Stromal cell of bone marrow (primary cell): Measurements from ENCODE around the gene RBM25.
A peak's percentile ranks its signal among the peaks of the same experiment; 100 is the strongest.

Experiments used
- DNase-seq: peaks from one replicate; pipeline ENCODE4 v3.0.0-alpha.2; 2012; ENCODE audit warnings: low read depth

Gene RBM25

GRCh38 chr14:73102806-73103497 is 44.6 kb downstream of the RBM25 start:
- no peak for DNase-seq

GRCh38 chr14:73105050-73105449 is 46.7 kb downstream of the RBM25 start:
- DNase-seq = no peak

DNA sequence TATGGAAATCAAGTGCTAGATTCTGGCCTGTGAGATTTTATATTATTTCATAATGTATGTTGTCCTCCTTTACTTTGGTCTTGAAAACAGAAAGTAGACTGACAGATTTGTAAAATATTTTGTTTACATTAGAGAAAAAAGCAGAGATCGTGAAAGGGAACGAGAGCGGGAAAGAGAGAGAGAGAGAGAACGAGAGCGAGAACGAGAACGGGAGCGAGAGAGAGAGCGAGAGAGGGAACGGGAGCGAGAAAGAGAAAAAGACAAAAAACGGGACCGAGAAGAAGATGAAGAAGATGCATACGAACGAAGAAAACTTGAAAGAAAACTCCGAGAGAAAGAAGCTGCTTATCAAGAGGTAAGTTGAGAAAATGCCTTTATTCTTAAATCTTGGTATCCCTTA is 47.4 kb downstream of the RBM25 start:
- no peak for DNase-seq

DNA sequence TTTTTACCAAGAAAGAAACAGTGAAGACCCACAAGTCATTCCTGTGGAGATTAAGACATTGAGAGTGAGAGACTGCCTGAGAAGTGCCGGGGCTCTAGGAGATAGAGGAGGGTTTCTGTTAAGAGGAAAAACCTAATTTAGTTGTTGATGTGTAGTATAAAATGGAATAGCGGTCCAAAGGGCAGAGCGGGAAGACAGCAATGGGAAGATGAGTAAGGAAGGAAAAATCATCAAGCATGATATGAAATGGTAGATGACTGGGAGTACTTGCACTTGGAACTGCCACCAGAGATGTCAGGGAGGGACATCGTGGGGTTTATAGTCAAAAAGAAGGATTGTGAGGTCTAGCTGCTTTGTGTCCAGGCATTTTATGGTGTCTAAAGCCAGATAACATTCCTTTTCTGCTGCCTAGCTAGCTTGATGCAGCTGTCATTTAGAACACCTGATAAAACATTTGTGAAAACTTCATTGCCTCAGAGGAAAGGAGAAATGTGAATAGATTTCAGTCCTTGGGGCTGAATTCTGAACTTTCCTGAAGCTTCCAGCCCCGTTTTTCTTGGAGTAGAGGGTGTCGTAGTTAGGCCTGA is 57.8 kb downstream of the RBM25 start:
- no peak for DNase-seq

DNA sequence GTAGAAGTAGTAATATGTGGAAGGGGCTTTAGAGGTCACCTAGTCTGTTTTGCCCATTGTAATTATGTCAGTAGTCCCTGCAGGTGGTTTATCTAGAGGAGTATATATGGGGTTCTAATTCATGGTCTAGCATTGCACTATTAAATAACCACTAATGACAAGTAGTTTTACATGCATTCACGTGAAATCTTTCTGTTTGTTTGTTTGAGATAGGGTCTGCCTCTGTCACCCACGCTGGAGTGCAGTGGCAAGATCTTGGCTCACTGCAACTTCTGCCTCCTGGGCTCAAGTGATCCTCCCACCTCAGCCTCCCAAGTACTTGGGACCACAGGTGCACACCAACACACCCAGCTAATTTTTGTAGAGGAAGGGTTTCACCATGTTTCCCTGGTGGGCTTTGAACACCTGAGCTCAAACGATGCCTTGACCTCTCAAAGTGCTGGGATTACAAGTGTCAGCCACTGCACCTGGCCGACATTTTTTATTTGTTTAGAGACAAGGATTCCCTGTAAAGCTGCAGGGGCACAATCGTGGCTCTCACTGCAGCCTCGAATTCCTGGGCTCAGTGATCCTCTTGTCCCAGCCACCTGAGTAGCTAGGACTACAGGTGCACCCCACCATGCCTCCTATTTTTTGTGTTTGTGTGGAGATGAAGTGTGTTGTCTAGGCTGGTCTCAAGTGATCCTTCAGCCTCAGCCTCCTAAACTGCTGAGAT is 66.0 kb downstream of the RBM25 start:
- no peak for DNase-seq

DNA sequence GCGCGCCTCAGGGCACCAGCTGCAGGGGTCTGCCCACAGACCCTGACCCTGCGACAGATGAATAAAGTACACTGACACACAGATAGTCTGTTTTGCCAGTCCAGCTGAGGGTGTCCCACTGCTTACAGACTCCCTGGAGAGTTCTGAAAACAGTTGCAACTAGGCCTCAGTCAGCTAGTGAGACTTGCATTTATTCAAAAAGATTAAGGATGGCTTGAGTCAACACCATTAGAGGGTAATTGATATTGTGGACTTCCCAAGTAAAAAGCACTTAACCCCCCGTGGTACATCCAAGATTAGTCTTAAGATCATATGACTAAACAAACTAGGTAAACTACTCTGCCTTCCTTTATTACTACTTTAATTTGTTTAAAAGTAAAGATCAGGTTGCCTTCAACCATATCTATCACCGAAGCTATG is 66.8 kb downstream of the RBM25 start:
- DNase-seq = no peak

DNA sequence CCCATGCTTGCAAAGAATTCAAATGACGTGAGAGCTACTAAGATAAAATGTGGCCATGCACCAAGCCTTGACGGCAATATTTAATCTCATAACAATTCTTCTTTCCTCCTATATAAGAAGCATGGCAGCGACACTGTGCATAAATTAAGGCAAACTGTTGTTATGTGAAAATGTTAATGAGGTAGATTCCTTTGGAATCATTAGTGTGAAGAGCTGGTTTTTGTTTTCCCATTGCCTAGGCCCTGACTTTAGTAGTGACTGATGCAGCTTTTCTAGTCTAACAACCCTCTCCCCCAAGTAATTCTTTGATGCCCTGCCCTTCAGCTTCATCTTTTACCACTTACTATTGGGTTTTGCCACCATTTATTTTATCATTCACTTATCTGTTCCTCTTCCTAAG is 67.4 kb downstream of the RBM25 start:
- no peak for DNase-seq

DNA sequence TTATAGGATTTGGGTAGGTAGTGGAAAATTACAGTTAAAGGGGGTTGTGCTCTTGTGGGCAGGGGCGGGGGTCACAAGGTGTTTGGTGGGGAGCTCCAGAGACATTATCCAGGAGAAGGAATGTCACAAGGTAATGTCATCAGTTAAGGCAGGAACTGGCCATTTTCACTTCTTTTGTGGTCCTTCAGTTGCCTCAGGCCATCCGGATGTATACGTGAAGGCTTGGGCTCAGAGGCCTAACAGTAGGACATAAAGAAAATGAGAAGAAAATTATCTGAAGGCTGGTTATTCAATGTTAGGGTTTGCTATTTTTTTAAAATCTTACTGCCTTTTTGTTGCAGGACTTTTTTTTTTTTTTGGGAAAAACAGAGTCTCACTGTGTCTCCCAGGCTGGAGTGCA is 75.5 kb downstream of the RBM25 start:
- DNase-seq = no peak

DNA sequence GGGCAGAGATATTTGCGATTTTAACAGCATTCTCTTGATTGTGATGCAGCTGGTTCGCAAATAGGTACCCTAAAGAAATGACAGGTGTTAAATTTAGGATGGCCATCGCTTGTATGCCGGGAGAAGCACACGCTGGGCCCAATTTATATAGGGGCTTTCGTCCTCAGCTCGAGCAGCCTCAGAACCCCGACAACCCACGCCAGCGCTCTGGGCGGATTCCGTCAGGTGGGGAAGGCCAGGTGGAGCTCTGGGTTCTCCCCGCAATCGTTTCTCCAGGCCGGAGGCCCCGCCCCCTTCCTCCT is 77.7 kb downstream of the RBM25 start:
- DNase-seq = no peak

- DNase-seq = peak; percentile 77
Measured at GRCh38 chr14:73136387-73137225, 78.3 kb downstream of the RBM25 start, which contains the start of gene PSEN1. Gene PSEN1 (plus strand): TSS chr14:73136507. CDS start chr14:73148020, 11,513 bp downstream.

DNA sequence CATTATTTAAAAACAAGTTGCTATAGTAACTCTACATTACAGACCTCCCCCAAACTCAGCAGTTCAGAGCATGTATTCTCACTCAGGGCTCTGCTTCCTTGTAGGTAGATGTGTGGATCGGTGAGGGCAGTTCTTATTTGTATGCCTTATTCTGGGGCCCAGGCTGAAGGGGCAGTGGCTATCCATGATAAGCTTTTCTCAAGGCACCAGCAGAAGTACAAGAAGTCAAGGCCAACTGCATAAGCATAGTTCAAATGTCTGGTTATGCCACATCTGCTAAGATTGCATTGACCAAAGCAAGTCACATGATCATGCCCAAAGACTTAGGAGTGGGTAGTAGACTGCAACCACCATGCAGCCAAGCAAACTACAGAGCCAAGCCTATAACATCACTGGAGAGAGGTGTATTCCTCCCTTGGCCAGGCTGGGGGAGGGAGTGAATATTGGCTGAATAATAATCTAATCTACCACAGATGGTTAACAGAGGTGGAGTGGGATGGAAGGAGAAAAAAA is 82.5 kb downstream of the RBM25 start:
- DNase-seq = no peak

DNA sequence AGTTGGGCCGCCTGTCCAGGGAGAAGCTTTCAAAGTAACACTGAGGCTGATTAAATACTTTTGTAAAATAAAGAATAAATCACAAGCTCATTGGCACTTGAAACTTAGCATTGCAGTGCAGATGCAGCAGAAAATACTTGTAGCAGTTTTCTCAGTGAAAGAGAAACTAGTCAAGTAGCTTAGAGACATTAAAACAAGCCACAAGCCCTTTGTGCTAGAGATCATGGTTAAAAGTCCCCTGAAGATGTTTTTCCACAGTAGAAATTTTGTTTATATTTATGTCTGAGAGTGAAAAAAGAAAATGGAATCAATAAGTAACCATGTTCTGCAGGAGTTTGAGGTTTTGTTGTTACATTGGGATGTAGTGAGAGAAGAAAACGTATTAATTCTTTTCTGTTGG is 83.9 kb downstream of the RBM25 start:
- DNase-seq = no peak

GRCh38 chr14:73143003-73143402 is 84.7 kb downstream of the RBM25 start:
- no peak for DNase-seq

DNA sequence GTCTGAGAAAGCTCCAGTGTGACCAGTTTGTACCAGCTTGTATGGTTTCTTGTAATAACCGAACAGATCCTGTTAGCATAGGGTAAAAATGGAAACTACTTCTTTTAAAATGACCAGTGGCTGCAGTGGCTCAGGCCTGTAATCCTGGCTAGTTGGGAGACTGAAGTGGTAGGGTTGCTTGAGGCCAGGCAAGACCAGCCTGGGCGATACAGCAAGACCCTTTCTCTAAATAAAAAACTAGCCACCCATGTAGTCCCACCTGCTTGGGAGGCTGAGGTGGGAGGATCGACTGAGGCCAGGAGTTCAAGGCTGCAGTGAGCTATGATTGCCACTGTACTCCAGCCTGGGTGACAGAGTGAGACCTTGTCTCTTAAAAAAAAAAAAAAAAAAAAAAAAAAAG is 85.3 kb downstream of the RBM25 start:
- no peak for DNase-seq

- DNase-seq = no peak
Measured at GRCh38 chr14:73145371-73145770, 87.0 kb downstream of the RBM25 start.

- no peak for DNase-seq
Measured at GRCh38 chr14:73146111-73146510, 87.8 kb downstream of the RBM25 start.

DNA sequence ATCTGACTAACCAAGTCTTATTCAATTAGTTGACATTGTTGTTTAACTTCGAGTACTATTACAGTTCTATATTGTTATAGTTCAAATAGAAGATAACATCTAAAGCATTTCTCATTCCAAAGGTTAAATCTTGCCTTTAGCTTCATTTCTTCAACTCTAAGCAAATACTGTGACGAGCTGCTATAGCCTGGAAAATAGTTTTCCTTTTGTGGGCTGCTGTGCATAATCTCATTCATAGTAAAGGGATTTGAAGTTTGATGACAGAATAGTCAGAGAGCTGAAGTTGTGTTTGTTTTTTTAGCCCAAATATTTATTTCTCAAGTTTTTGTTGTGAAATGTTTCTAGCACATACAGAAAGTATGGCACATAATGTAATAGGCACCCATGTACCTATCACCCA is 91.4 kb downstream of the RBM25 start:
- no peak for DNase-seq

- peak; percentile 97 for DNase-seq
Measured at GRCh38 chr14:73153272-73153671, 94.9 kb downstream of the RBM25 start.

DNA sequence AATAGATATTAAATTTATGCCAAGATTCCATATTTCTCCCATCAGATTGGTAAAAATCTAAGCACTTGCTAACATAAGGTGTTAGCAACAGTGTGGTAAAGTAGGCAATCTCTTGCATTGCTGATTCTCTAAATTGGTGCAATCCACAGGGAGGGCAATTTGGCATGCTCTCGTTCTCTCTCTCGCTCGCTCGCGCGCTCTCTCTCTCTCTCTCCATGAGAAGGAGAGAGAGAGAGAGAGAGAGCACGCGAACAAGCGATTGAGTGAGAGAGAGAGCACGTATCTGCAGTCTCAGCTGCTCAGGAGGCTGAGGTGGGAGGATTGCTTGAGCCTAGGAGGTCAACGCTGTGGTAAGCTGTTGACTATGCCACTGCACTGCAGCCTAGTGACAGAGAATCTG is 103.9 kb downstream of the RBM25 start:
- no peak for DNase-seq

DNA sequence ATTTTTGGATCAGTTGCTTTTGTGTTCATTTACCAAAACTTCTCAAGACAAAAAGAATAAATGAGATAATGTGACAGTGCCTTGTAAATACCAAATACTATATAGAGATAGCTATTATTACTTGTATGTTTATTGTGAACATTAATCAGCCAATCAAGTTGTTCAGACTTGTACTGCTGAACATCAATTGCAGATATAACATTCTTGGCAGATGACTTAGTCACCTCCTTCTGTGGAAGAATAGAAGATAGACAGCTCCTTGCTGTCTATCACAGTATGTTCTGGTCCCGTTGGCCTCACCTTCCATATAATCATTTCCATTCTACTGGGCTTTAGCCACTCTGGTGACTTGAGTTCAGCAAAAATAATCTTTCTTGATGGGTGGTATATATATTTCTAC is 108.1 kb downstream of the RBM25 start:
- DNase-seq = no peak

- DNase-seq = no peak
Measured at GRCh38 chr14:73167727-73168126, 109.4 kb downstream of the RBM25 start.

- DNase-seq = no peak
Measured at GRCh38 chr14:73168274-73168673, 109.9 kb downstream of the RBM25 start.
